ENCODE results near the gene RAPGEF5. TPM values are rescaled to one million over a fixed set of nuclear protein-coding genes. Genes with fewer than 3 reads are reported as not detected.

Gene RAPGEF5
- polyA plus RNA-seq, 1 donor (not counting 4 experiments of a cell fraction or from before 2014, with no cell fraction given), result 2.1 TPM

GRCh38 chr7:22087861-22088260 lies 269.1 kb downstream of the RAPGEF5 start:
- Histone ChIP-seq H3K9me3 (ENCODE audit: control insufficient read depth, low read depth, low read length) (no peaks in the 10 kb centered on the region), H2AFZ (ENCODE audit: control insufficient read depth, low read length) (no peak overlapping the region), H3K27me3 (ENCODE audit: control insufficient read depth, extremely low read depth, insufficient read depth, low read length) (no peaks in the 10 kb centered on the region), H3K4me2 (ENCODE audit: control insufficient read depth, extremely low read depth, insufficient read depth, low read depth, low read length) (no peak overlapping the region), H3K4me1 (ENCODE audit: control insufficient read depth, extremely low read depth, insufficient read depth, low read length) (peaks cover 6% of the 10 kb centered on the region), H3K9me1 (ENCODE audit: control insufficient read depth, extremely low read depth, insufficient read depth, low read length) (no peaks in the 10 kb centered on the region), H3K9ac (ENCODE audit: control insufficient read depth, extremely low read depth, insufficient read depth, low read length) (no peak overlapping the region), H3K4me3 (ENCODE audit: control insufficient read depth in 2 of 3, extremely low read depth in 1 of 3, insufficient read depth in 2 of 3, low read depth in 1 of 3, low read length in 3 of 3) (no peak overlapping the region), H3K36me3 (ENCODE audit: control insufficient read depth in 2 of 2, extremely low read depth in 1 of 2, insufficient read depth in 2 of 2, low read length in 2 of 2) (no peaks in the 10 kb centered on the region), H3K27ac (ENCODE audit: control insufficient read depth, insufficient read depth, low read length) (no peak overlapping the region), H4K20me1 (ENCODE audit: control insufficient read depth, extremely low read depth, insufficient read depth, low read length) (no peaks in the 10 kb centered on the region), H3K79me2 (ENCODE audit: control insufficient read depth, insufficient read depth, low read length) (no peaks in the 10 kb centered on the region)
- DNase-seq (ENCODE audit: low read depth, low spot score) (no peak), FAIRE-seq (no peak)
- dilution Hi-C loops (cut with MboI; ENCODE audit: extremely low pct_ligation_motif_present, low sequenced_read_pairs), result no loop called here
- TF ChIP-seq, protein P1, sequence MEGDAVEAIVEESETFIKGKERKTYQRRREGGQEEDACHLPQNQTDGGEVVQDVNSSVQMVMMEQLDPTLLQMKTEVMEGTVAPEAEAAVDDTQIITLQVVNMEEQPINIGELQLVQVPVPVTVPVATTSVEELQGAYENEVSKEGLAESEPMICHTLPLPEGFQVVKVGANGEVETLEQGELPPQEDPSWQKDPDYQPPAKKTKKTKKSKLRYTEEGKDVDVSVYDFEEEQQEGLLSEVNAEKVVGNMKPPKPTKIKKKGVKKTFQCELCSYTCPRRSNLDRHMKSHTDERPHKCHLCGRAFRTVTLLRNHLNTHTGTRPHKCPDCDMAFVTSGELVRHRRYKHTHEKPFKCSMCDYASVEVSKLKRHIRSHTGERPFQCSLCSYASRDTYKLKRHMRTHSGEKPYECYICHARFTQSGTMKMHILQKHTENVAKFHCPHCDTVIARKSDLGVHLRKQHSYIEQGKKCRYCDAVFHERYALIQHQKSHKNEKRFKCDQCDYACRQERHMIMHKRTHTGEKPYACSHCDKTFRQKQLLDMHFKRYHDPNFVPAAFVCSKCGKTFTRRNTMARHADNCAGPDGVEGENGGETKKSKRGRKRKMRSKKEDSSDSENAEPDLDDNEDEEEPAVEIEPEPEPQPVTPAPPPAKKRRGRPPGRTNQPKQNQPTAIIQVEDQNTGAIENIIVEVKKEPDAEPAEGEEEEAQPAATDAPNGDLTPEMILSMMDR (optimal IDR thresholded peaks at IDR 0.05 in 1 of 3, IDR thresholded peaks at IDR 0.05 in 1 of 3, conservative IDR thresholded peaks at IDR 0.05 in 1 of 3; ENCODE audit: extremely low read depth in 1 of 3, insufficient read depth in 2 of 3, low read length in 3 of 3), result no peak
- TF ChIP-seq EZH2 (IDR thresholded peaks at IDR 0.05; ENCODE audit: low read length), result no peak

DNA sequence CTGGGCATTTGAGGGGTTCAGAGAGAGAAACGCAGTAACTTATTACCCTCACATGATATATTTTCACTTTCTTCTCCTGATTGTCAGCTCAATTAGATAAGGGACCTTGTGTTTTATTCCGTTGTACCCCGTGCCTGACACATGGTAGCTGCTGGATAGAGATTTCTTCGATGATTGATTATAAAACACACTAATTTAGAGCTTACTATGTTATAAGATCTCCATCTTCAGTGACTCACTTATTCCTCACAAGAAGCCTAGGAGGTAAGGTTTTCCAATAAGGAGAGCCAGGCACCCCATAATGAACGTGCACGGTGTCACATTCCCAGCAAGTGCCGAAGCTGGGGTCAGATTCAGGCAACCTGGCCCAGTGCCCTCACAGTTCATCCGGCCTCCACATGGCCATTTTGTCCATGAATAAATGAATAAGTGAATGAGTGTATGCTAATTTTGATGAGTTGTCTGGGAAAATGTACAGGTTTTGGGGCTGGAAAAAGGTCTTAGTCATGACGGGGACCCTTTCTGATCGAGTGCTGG lies 273.2 kb downstream of the RAPGEF5 start:
- peak overlapping the region; percentile 95 for H2AFZ ChIP-seq (ENCODE audit: control insufficient read depth, low read length)
- FAIRE-seq, result no peak
- peaks cover 10% of the 10 kb centered on the region for H3K4me1 ChIP-seq (ENCODE audit: control insufficient read depth, extremely low read depth, insufficient read depth, low read length)
- peak overlapping the region; percentile 97 for H3K4me2 ChIP-seq (ENCODE audit: control insufficient read depth, extremely low read depth, insufficient read depth, low read depth, low read length)
- TF ChIP-seq, protein P1 (optimal IDR thresholded peaks at IDR 0.05 in 1 of 3, IDR thresholded peaks at IDR 0.05 in 1 of 3, conservative IDR thresholded peaks at IDR 0.05 in 1 of 3; ENCODE audit: extremely low read depth in 1 of 3, insufficient read depth in 2 of 3, low read length in 3 of 3), result no peak
- TF ChIP-seq EZH2 (IDR thresholded peaks at IDR 0.05; ENCODE audit: low read length), result no peak
- H3K79me2 ChIP-seq (ENCODE audit: control insufficient read depth, insufficient read depth, low read length), result no peaks in the 10 kb centered on the region
- no peak overlapping the region for H3K27ac ChIP-seq (ENCODE audit: control insufficient read depth, insufficient read depth, low read length)
- H3K9me3 ChIP-seq (ENCODE audit: control insufficient read depth, low read depth, low read length), result no peaks in the 10 kb centered on the region
- no peak for DNase-seq (ENCODE audit: low read depth, low spot score)
- H3K4me3 ChIP-seq (ENCODE audit: control insufficient read depth in 2 of 3, extremely low read depth in 1 of 3, insufficient read depth in 2 of 3, low read depth in 1 of 3, low read length in 3 of 3), result peak overlapping the region; percentile 44 to 76 (median 76)
- no peaks in the 10 kb centered on the region for H3K9me1 ChIP-seq (ENCODE audit: control insufficient read depth, extremely low read depth, insufficient read depth, low read length)
- no peaks in the 10 kb centered on the region for H3K36me3 ChIP-seq (ENCODE audit: control insufficient read depth in 2 of 2, extremely low read depth in 1 of 2, insufficient read depth in 2 of 2, low read length in 2 of 2)
- no peaks in the 10 kb centered on the region for H4K20me1 ChIP-seq (ENCODE audit: control insufficient read depth, extremely low read depth, insufficient read depth, low read length)
- H3K9ac ChIP-seq (ENCODE audit: control insufficient read depth, extremely low read depth, insufficient read depth, low read length), result peak overlapping the region; percentile 60
- dilution Hi-C loops (cut with MboI; ENCODE audit: extremely low pct_ligation_motif_present, low sequenced_read_pairs), result no loop called here
- H3K27me3 ChIP-seq (ENCODE audit: control insufficient read depth, extremely low read depth, insufficient read depth, low read length), result peaks cover 5% of the 10 kb centered on the region

Data from keratinocyte (primary cell).